ENCODE measurements around the gene SV2C. TPM values are rescaled to one million over a fixed set of nuclear protein-coding genes. Genes with fewer than 3 reads are reported as not detected.

Gene SV2C
- polyA plus RNA-seq, 3 donors, result 0.01 to 0.02 TPM; not detected in 1

DNA sequence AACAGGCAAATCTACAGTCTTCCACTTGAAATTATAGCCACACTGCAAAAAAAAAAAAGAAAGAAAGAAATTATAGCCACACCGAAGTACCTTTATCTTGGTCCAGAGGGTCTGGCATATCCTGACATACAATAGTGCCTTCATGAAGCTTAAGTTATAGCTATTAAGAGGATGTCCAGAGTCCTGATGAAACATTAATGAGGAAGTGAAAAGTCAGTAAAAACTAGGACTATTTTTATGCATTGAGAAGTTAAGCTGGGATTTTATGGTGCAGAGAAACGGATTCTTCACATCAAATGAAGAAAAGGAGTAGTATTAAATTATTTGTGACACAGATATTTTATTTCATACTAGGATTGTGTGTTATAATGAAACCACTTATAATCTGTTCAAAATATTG is 123.9 kb downstream of the SV2C start:
- DNase-seq, result peak; percentile 6 to 36 (median 12)
- intact Hi-C loops (cut with micrococcal nuclease), result no loop called here
- H3K4me1 ChIP-seq (ENCODE audit: control insufficient read depth in 1 of 2, insufficient read depth in 2 of 2, low read length in 2 of 2), result peaks cover 19 to 22% of the 10 kb centered on the region in 2 donors
- peaks cover 4 to 6% of the 10 kb centered on the region in 2 donors for H3K9me3 ChIP-seq (replicated peaks in 1 of 2; ENCODE audit: control insufficient read depth in 1 of 2, insufficient read depth in 1 of 2, low read length in 2 of 2)
- H3K27ac ChIP-seq (ENCODE audit: low read depth in 1 of 2, low read length in 2 of 2), result no peak overlapping the region
- no peak overlapping the region for H3K4me3 ChIP-seq (replicated peaks in 1 of 3; ENCODE audit: low read depth in 2 of 3, low read length in 3 of 3)
- Mint-ChIP-seq H3K27ac (peak overlapping the region in 1 of 7 donors; percentile 4), H3K36me3 (no peaks in the 10 kb centered on the region), H3K4me1 (peaks cover 21% of the 10 kb centered on the region), H3K9me3 (peaks cover 4 to 8% (median 4%) of the 10 kb centered on the region in 7 donors), H3K4me3 (no peak overlapping the region), H3K27me3 (ENCODE audit: low read depth in 3 of 3) (peaks cover 0 to 2% (median under 1%) of the 10 kb centered on the region in 3 donors)
- peak overlapping the region; percentile 6 for H3K4me2 ChIP-seq (replicated peaks; ENCODE audit: extremely low read depth, low read length, poor library complexity, severe bottlenecking)
- no peaks in the 10 kb centered on the region for H4K20me1 ChIP-seq (ENCODE audit: insufficient read depth, low read length)
- WGBS (ENCODE audit: insufficient coverage), result no CpG with 5 or more reads among the region's 2 CpGs
- no peaks in the 10 kb centered on the region for H3K27me3 ChIP-seq (ENCODE audit: control insufficient read depth in 2 of 2, insufficient read depth in 2 of 2, low read length in 2 of 2)
- no peak overlapping the region for H3K9ac ChIP-seq (ENCODE audit: insufficient read depth, low read length, poor library complexity, severe bottlenecking)
- TF ChIP-seq, protein P1, sequence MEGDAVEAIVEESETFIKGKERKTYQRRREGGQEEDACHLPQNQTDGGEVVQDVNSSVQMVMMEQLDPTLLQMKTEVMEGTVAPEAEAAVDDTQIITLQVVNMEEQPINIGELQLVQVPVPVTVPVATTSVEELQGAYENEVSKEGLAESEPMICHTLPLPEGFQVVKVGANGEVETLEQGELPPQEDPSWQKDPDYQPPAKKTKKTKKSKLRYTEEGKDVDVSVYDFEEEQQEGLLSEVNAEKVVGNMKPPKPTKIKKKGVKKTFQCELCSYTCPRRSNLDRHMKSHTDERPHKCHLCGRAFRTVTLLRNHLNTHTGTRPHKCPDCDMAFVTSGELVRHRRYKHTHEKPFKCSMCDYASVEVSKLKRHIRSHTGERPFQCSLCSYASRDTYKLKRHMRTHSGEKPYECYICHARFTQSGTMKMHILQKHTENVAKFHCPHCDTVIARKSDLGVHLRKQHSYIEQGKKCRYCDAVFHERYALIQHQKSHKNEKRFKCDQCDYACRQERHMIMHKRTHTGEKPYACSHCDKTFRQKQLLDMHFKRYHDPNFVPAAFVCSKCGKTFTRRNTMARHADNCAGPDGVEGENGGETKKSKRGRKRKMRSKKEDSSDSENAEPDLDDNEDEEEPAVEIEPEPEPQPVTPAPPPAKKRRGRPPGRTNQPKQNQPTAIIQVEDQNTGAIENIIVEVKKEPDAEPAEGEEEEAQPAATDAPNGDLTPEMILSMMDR (IDR thresholded peaks at IDR 0.05), result no peak
- no peak overlapping the region for H2AFZ ChIP-seq (ENCODE audit: insufficient read depth, low read depth, low read length, poor library complexity, severe bottlenecking)
- no peaks in the 10 kb centered on the region for H3K36me3 ChIP-seq (replicated peaks in 1 of 2; ENCODE audit: control insufficient read depth in 1 of 2, insufficient read depth in 2 of 2, low read length in 2 of 2)
- no peaks in the 10 kb centered on the region for H3K79me2 ChIP-seq (ENCODE audit: insufficient read depth, low read length)

DNA sequence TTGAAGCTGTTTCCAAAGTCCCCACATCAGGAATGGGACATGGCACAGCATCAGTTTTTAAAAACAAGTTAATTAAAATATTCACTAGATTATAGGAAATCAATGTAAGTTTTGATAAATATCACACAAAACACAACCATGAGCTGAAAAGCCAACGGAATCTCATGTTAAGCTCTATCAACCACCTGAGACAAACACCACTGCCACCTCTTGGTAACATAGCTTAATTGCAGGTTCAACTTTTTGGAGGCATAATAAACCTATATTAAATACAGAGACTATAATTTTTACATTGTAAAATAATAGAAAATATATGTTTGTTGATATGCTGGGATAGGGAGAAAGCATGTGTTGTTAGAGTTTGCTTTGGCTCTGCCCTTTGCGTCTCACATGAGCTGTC is 126.1 kb downstream of the SV2C start:
- Mint-ChIP-seq H3K27me3 (ENCODE audit: low read depth in 3 of 3) (peaks cover 0 to 5% (median 2%) of the 10 kb centered on the region in 3 donors), H3K9me3 (peaks cover 4 to 8% (median 4%) of the 10 kb centered on the region in 7 donors), H3K4me1 (peaks cover 17% of the 10 kb centered on the region), H3K36me3 (no peaks in the 10 kb centered on the region), H3K4me3 (no peak overlapping the region), H3K27ac (no peak overlapping the region)
- H3K4me2 ChIP-seq (replicated peaks; ENCODE audit: extremely low read depth, low read length, poor library complexity, severe bottlenecking), result no peak overlapping the region
- 100% methylated on average over 1 of the region's 2 CpGs for WGBS (ENCODE audit: insufficient coverage)
- H3K4me3 ChIP-seq (replicated peaks in 1 of 3; ENCODE audit: low read depth in 2 of 3, low read length in 3 of 3), result no peak overlapping the region
- H3K27ac ChIP-seq (ENCODE audit: low read depth in 1 of 2, low read length in 2 of 2), result no peak overlapping the region
- peaks cover 4 to 6% of the 10 kb centered on the region in 2 donors for H3K9me3 ChIP-seq (replicated peaks in 1 of 2; ENCODE audit: control insufficient read depth in 1 of 2, insufficient read depth in 1 of 2, low read length in 2 of 2)
- no peak for DNase-seq
- H2AFZ ChIP-seq (ENCODE audit: insufficient read depth, low read depth, low read length, poor library complexity, severe bottlenecking), result no peak overlapping the region
- TF ChIP-seq, protein P1 (IDR thresholded peaks at IDR 0.05), result peak; percentile 18
- no peaks in the 10 kb centered on the region for H4K20me1 ChIP-seq (ENCODE audit: insufficient read depth, low read length)
- H3K4me1 ChIP-seq (ENCODE audit: control insufficient read depth in 1 of 2, insufficient read depth in 2 of 2, low read length in 2 of 2), result peaks cover 14 to 22% of the 10 kb centered on the region in 2 donors
- H3K27me3 ChIP-seq (ENCODE audit: control insufficient read depth in 2 of 2, insufficient read depth in 2 of 2, low read length in 2 of 2), result no peaks in the 10 kb centered on the region
- H3K9ac ChIP-seq (ENCODE audit: insufficient read depth, low read length, poor library complexity, severe bottlenecking), result no peak overlapping the region
- H3K36me3 ChIP-seq (replicated peaks in 1 of 2; ENCODE audit: control insufficient read depth in 1 of 2, insufficient read depth in 2 of 2, low read length in 2 of 2), result no peaks in the 10 kb centered on the region
- intact Hi-C loops (cut with micrococcal nuclease), result no loop called here
- no peaks in the 10 kb centered on the region for H3K79me2 ChIP-seq (ENCODE audit: insufficient read depth, low read length)

All from CD14-positive monocyte (primary cell).